HCT116 (cell line): ENCODE data around the gene SEPTIN8. TPM values are rescaled to one million over a fixed set of nuclear protein-coding genes. Genes with fewer than 3 reads are reported as not detected.

Experiments
- ATAC-seq: fragments of 200-7000 bp; cut with Tn5 transposase; 2 replicates; pipeline ENCODE4 v1.9.1; 2020; ENCODE audit warnings: mild to moderate bottlenecking, moderate library complexity
- BruUV-seq: library from RNA; stranded (reverse); fragments of 400-500 nt; replicated peaks from 2 replicates; lab custom pipeline; 2021; lab: Mats Ljungman, UMichigan
- CTCF ChIA-PET: fragments of 300-600 bp; sonication (Branson Sonifier 250); formaldehyde crosslinking; loops from one replicate; lab custom pipeline; 2021; ENCODE audit warnings: antibody characterized with exemption; lab: Charles Lee
- POLR2A ChIA-PET: fragments of 300-600, 350-600 bp; sonication (Branson Sonifier 250); formaldehyde crosslinking; loops from one replicate; lab custom pipeline; 2021; ENCODE audit warnings: antibody characterized with exemption; lab: Charles Lee
- RAD21 ChIA-PET, 2 experiments: fragments of 300-600 bp; sonication (Branson Sonifier 250); formaldehyde crosslinking; loops; one replicate each; lab custom pipeline; 2023; ENCODE audit warnings: low total read pairs in 2 of 2; ENCODE audit not compliant: uncharacterized antibody in 2 of 2, unreplicated experiment in 2 of 2, low non-redundant PET in 1 of 2; lab: Charles Lee
- DNase-seq: peaks from one replicate; pipeline ENCODE4 v3.0.0-alpha.2; 2010; ENCODE audit warnings: low read depth, low spot score
- H2AFZ ChIP-seq: fragments of 200-600 bp; shearing (Covaris generic), sonication (generic); 2 replicates; pipeline ENCODE4 v1.6.1; 2017; ENCODE audit warnings: low read depth, mixed run types, mixed read lengths, antibody characterized with exemption, low read length; ENCODE audit not compliant: poor library complexity, severe bottlenecking
- H3K27ac ChIP-seq: 2 replicates; pipeline ENCODE4 v1.5.1; 2012; ENCODE audit warnings: low read depth, low read length
- H3K27me3 ChIP-seq: fragments of 200-600 bp; sonication (generic); 2 replicates; pipeline ENCODE4 v1.6.1; 2016; ENCODE audit warnings: mixed run types, low read length, mixed read lengths; ENCODE audit not compliant: insufficient read depth
- H3K36me3 ChIP-seq, 2 experiments: fragments of 200-500 bp in 1 of 2; fragments of 200-600 bp in 1 of 2; sonication (Bioruptor generic) in 1 of 2; sonication (generic) in 1 of 2; 2 replicates each; pipeline versions ENCODE4 v1.5.1 to v1.6.1; 2014 to 2016; ENCODE audit warnings: low read length in 2 of 2, inconsistent platforms in 1 of 2, mixed read lengths in 1 of 2, mixed run types in 1 of 2; ENCODE audit not compliant: insufficient read depth in 2 of 2, control insufficient read depth in 1 of 2
- H3K4me1 ChIP-seq, 2 experiments: fragments of 200-600 bp in 1 of 2; sonication (generic) in 1 of 2; 2 replicates each; pipeline versions ENCODE4 v1.5.1 to v1.6.1; 2012 to 2017; ENCODE audit warnings: low read length in 2 of 2, inconsistent platforms in 1 of 2, mild to moderate bottlenecking in 1 of 2, mixed read lengths in 1 of 2, mixed run types in 1 of 2, moderate library complexity in 1 of 2; ENCODE audit not compliant: insufficient read depth in 2 of 2, control insufficient read depth in 1 of 2
- H3K4me2 ChIP-seq: fragments of 200-600 bp; sonication (generic); 2 replicates; pipeline ENCODE4 v1.6.1; 2017; ENCODE audit warnings: mixed run types, low read length, mixed read lengths
- H3K4me3 ChIP-seq, 2 experiments: fragments of 200-600 bp in 1 of 2; sonication (generic) in 1 of 2; replicated peaks in 1 of 2; 2 replicates each; pipeline ENCODE4 v1.5.1; 2011 to 2016; ENCODE audit warnings: low read length in 2 of 2, control low read depth in 1 of 2, low read depth in 1 of 2, mild to moderate bottlenecking in 1 of 2, mixed read lengths in 1 of 2, mixed run types in 1 of 2
- H3K79me2 ChIP-seq: fragments of 200-600 bp; sonication (generic); 2 replicates; pipeline ENCODE4 v1.6.1; 2017; ENCODE audit warnings: mild to moderate bottlenecking, mixed run types, low read length, moderate library complexity, mixed read lengths; ENCODE audit not compliant: insufficient read depth
- H3K9ac ChIP-seq: fragments of 200-600 bp; sonication (generic); 2 replicates; pipeline ENCODE4 v1.6.1; 2016; ENCODE audit warnings: low read length, mixed read lengths
- H3K9me2 ChIP-seq: fragments of 200-600 bp; sonication (generic), shearing (Covaris generic); 2 replicates; pipeline ENCODE4 v1.6.1; 2017; ENCODE audit warnings: mixed run types, mild to moderate bottlenecking, moderate library complexity; ENCODE audit not compliant: insufficient read depth
- H3K9me3 ChIP-seq, 2 experiments: fragments of 200-500 bp in 1 of 2; fragments of 200-600 bp in 1 of 2; sonication (Bioruptor generic) in 1 of 2; sonication (generic) in 1 of 2; 2 replicates each; pipeline ENCODE4 v1.6.1; 2014 to 2017; ENCODE audit warnings: low read length in 2 of 2, mixed read lengths in 2 of 2, inconsistent platforms in 1 of 2, low read depth in 1 of 2, mild to moderate bottlenecking in 1 of 2, mixed run types in 1 of 2, moderate library complexity in 1 of 2; ENCODE audit not compliant: control insufficient read depth in 1 of 2, insufficient read depth in 1 of 2
- H4K20me1 ChIP-seq: fragments of 200-600 bp; sonication (generic), shearing (Covaris generic); 2 replicates; pipeline ENCODE4 v1.6.1; 2017; ENCODE audit warnings: mixed run types, mild to moderate bottlenecking, moderate library complexity; ENCODE audit not compliant: insufficient read depth
- ATF3 ChIP-seq: IDR thresholded peaks from 2 replicates; pipeline ENCODE4 v1.6.1; 2012
- CEBPB ChIP-seq: IDR thresholded peaks from 2 replicates; pipeline ENCODE4 v1.6.1; 2012; ENCODE audit warnings: low read depth
- EZH2 ChIP-seq: fragments of 200-600 bp; sonication (generic); IDR thresholded peaks from 2 replicates; pipeline ENCODE4 v1.6.1; 2017; ENCODE audit warnings: antibody characterized with exemption, mixed run types
- EZH2phosphoT487 ChIP-seq: fragments of 200-600 bp; IDR thresholded peaks from 2 replicates; pipeline ENCODE4 v1.6.1; 2018; ENCODE audit warnings: antibody characterized with exemption, borderline replicate concordance
- FOSL1 ChIP-seq: IDR thresholded peaks from 2 replicates; pipeline ENCODE4 v1.6.1; 2012; ENCODE audit warnings: low read depth
- SIN3A ChIP-seq: IDR thresholded peaks from 2 replicates; pipeline ENCODE4 v1.6.1; 2012; ENCODE audit warnings: low read depth
- SRF ChIP-seq: IDR thresholded peaks from 2 replicates; pipeline ENCODE4 v1.6.1; 2012; ENCODE audit warnings: low read depth
- TCF7L2 ChIP-seq: IDR thresholded peaks from 2 replicates; pipeline ENCODE4 v1.7.0; 2011; ENCODE audit warnings: borderline replicate concordance, inconsistent platforms; ENCODE audit not compliant: insufficient read depth, insufficient read length; ENCODE audit errors: extremely low read depth
- YY1 ChIP-seq: IDR thresholded peaks from 2 replicates; pipeline ENCODE4 v1.6.1; 2011; ENCODE audit warnings: low read length, low read depth, moderate library complexity, mild to moderate bottlenecking; ENCODE audit not compliant: insufficient replicate concordance; ENCODE audit errors: extremely low read depth
- ZFX ChIP-seq: fragments of 450-650 bp; IDR thresholded peaks from 2 replicates; pipeline ENCODE4 v1.6.1; 2017
- ZNF274 ChIP-seq: fragments of 200-500 bp; sonication (Bioruptor generic); IDR thresholded peaks from 2 replicates; pipeline ENCODE4 v1.6.1; 2014; ENCODE audit warnings: mild to moderate bottlenecking, low read depth, low read length, inconsistent platforms
- intact Hi-C: fragments of 100-400 bp; cut with micrococcal nuclease; formaldehyde crosslinking; loops from 2 replicates; pipeline ENCODE4 v1.10.0; 2022
- total RNA-seq: library from RNA; stranded (reverse); gene quantifications from one replicate; pipeline ENCODE4 v1.2.1, GENCODE V29; 2021; ENCODE audit not compliant: unreplicated experiment
- TF ChIP-seq, protein P1 (sequence below): IDR thresholded peaks from 2 replicates; pipeline ENCODE4 v1.6.1; 2012

SEPTIN8 gene
- total RNA-seq, 1 experiment from 2014 or later: 34.6 TPM

DNA sequence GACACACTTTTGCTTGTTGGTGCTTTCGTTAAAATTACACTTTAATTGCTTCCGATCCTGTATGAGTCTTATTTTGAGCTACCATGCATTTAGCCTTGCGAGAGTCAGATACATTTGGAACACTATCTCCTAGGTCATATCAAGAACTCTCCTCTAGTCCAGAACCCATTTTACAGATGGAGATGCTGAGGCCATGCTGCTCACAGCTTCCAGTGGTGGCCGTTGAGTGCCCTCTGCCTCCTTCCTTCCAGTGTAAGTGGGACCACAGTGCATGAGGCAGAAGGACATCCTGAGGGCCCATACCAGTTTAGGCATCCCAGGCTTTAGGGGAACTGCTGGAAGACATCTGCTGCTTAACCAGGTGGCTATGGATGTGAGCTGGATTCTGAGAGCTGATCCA is 22.9 kb downstream of the SEPTIN8 start:
- H2AFZ ChIP-seq: no peak overlapping the region
- CTCF ChIA-PET: interaction anchor here (1.1 to 2.8 kb wide), 4 partner anchors 16 to 68 kb away, joined by 3 to 10 read pairs (median 6); partner anchors contain the start of gene KIF3A
- no peaks in the 10 kb centered on the region for H3K27me3 ChIP-seq
- H3K4me2 ChIP-seq: no peak overlapping the region
- H3K79me2 ChIP-seq: no peaks in the 10 kb centered on the region
- no peak overlapping the region for H3K4me3 ChIP-seq
- H3K9me2 ChIP-seq: no peaks in the 10 kb centered on the region
- H3K9ac ChIP-seq: no peak overlapping the region
- ATAC-seq (no peak), DNase-seq (no peak)
- no peak for TF ChIP-seq CEBPB
- TF ChIP-seq YY1: no peak
- no peak for TF ChIP-seq EZH2phosphoT487
- no peak for TF ChIP-seq SIN3A
- TF ChIP-seq, protein P1, sequence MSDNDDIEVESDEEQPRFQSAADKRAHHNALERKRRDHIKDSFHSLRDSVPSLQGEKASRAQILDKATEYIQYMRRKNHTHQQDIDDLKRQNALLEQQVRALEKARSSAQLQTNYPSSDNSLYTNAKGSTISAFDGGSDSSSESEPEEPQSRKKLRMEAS: no peak
- TF ChIP-seq ZFX: no peak
- no peak for TF ChIP-seq ATF3
- no peak for TF ChIP-seq SRF
- no peak for TF ChIP-seq TCF7L2
- no peak for TF ChIP-seq EZH2
- no peak for TF ChIP-seq FOSL1
- no peak for TF ChIP-seq ZNF274
- no peaks in the 10 kb centered on the region for H3K4me1 ChIP-seq
- RAD21 ChIA-PET: interaction anchor here (0.7 to 1.5 kb wide), 4 partner anchors 66 to 368 kb away, joined by 3 to 6 read pairs (median 4); no protein-coding TSS in a partner anchor
- no peak overlapping the region for H3K27ac ChIP-seq
- peaks cover 3 to 5% of the 10 kb centered on the region in 2 experiments; a peak in 1 of 4 replicates for H3K36me3 ChIP-seq
- no TSS peak for BruUV-seq
- POLR2A ChIA-PET: interaction anchor here (1.1 kb wide), 1 partner anchor 22 kb away, joined by 3 read pairs; no protein-coding TSS in a partner anchor
- intact Hi-C loops: no loop called here
- H4K20me1 ChIP-seq: no peaks in the 10 kb centered on the region
- H3K9me3 ChIP-seq: no peaks in the 10 kb centered on the region
